HepG2 (cell line): ENCODE measurements around the gene ANKRD11. TPM values are rescaled to one million over a fixed set of nuclear protein-coding genes. Genes with fewer than 3 reads are reported as not detected.

ENCODE experiments used
- BRCA1 ChIP-seq: sonication (generic); formaldehyde crosslinking; IDR thresholded peaks from 2 replicates; pipeline ENCODE4 v1.4.0; 2020; ENCODE audit warnings: missing genetic modification reagents
- ERF ChIP-seq: IDR thresholded peaks from 2 replicates; pipeline ENCODE4 v1.6.1; 2018; ENCODE audit warnings: missing biosample characterization, missing genetic modification reagents
- ETV6 ChIP-seq: sonication (generic); formaldehyde crosslinking; conservative IDR thresholded peaks from 2 replicates; pipeline ENCODE4 v1.4.0; 2020; ENCODE audit warnings: missing genetic modification reagents
- EZH2 ChIP-seq: conservative IDR thresholded peaks from 2 replicates; pipeline ENCODE4 v1.6.1; 2012; ENCODE audit warnings: mild to moderate bottlenecking, low read depth, low read length, moderate library complexity
- FOXP1 ChIP-seq, 2 experiments: fragments of 450-650 bp in 1 of 2; IDR thresholded peaks; 2 replicates each; pipeline ENCODE4 v1.6.1; 2017 to 2018; ENCODE audit warnings: antibody characterized with exemption in 1 of 2
- IRX3 ChIP-seq: sonication (generic); formaldehyde crosslinking; IDR thresholded peaks from 2 replicates; pipeline ENCODE4 v1.8.1; 2023; ENCODE audit warnings: mild to moderate bottlenecking, low read depth, missing genetic modification reagents, borderline replicate concordance
- KDM6A ChIP-seq: IDR thresholded peaks from 2 replicates; pipeline ENCODE4 v1.6.1; 2016; ENCODE audit warnings: low read depth
- MEIS1 ChIP-seq: sonication (generic); formaldehyde crosslinking; IDR thresholded peaks from 2 replicates; pipeline ENCODE4 v1.9.0; 2021; ENCODE audit warnings: mild to moderate bottlenecking, missing genetic modification reagents, moderate library complexity, borderline replicate concordance
- NR2F6 ChIP-seq, 2 experiments: IDR thresholded peaks; 2 replicates each; pipeline ENCODE4 v1.6.1; 2016; ENCODE audit warnings: antibody characterized with exemption in 1 of 2, mild to moderate bottlenecking in 1 of 2
- RFXAP ChIP-seq: sonication (generic); formaldehyde crosslinking; IDR thresholded peaks from 2 replicates; pipeline ENCODE4 v1.4.0; 2020; ENCODE audit warnings: missing genetic modification reagents, borderline replicate concordance
- SIX1 ChIP-seq: sonication (generic); formaldehyde crosslinking; IDR thresholded peaks from 2 replicates; pipeline ENCODE4 v1.4.0; 2020; ENCODE audit warnings: missing genetic modification reagents, borderline replicate concordance
- SMAD9 ChIP-seq: sonication (generic); formaldehyde crosslinking; IDR thresholded peaks from 2 replicates; pipeline ENCODE4 v1.5.1; 2020; ENCODE audit warnings: mild to moderate bottlenecking, missing genetic modification reagents
- ZBTB38 ChIP-seq: sonication (generic); formaldehyde crosslinking; IDR thresholded peaks from 2 replicates; pipeline ENCODE4 v1.5.1; 2020; ENCODE audit warnings: mild to moderate bottlenecking, missing genetic modification reagents
- ZMYM3 ChIP-seq: sonication (generic); formaldehyde crosslinking; IDR thresholded peaks from 2 replicates; pipeline ENCODE4 v1.5.1; 2020; ENCODE audit warnings: mild to moderate bottlenecking, missing genetic modification reagents
- ZNF205 ChIP-seq: IDR thresholded peaks from 2 replicates; pipeline ENCODE4 v1.6.1; 2018; ENCODE audit warnings: missing biosample characterization, missing genetic modification reagents
- ZNF616 ChIP-seq: sonication (generic); formaldehyde crosslinking; IDR thresholded peaks from 2 replicates; pipeline ENCODE4 v1.5.0; 2020; ENCODE audit warnings: low read depth, mild to moderate bottlenecking, missing genetic modification reagents
- ZNF678 ChIP-seq: sonication (generic); formaldehyde crosslinking; IDR thresholded peaks from 2 replicates; pipeline ENCODE4 v1.4.0; 2020; ENCODE audit warnings: mild to moderate bottlenecking, missing genetic modification reagents
- polyA plus RNA-seq, 8 experiments: library from polyadenylated mRNA; depleted of rRNA in 3 of 8; stranded (reverse) in 7 of 8; unstranded in 1 of 8; fragments of >200 nt; fragmentation: Illumina TruSeq in 4 of 8; extraction: Trizol in 4 of 8; gene quantifications; 2 replicates each; pipeline versions ENCODE4 v1.2.1 to v1.2.3, GENCODE V29; 2011 to 2016; ENCODE audit warnings: low read depth in 4 of 8, missing spikeins in 1 of 8, mixed read lengths in 1 of 8; ENCODE audit not compliant: insufficient read depth in 1 of 8
- total RNA-seq, 5 experiments: library from RNA; depleted of rRNA; stranded (reverse); fragments of >200 nt; fragmentation: Illumina TruSeq; extraction: Trizol; gene quantifications; 2 replicates each; pipeline ENCODE4 v1.2.3, GENCODE V29; 2016; ENCODE audit warnings: low read depth in 1 of 5
- TF ChIP-seq, protein P1 (sequence below): sonication (generic); formaldehyde crosslinking; IDR thresholded peaks from 2 replicates; pipeline ENCODE4 v1.4.0; 2020; ENCODE audit warnings: missing genetic modification reagents
- TF ChIP-seq, protein P2 (sequence below): sonication (generic); formaldehyde crosslinking; IDR thresholded peaks from 2 replicates; pipeline ENCODE4 v1.4.0; 2020; ENCODE audit warnings: missing genetic modification reagents, borderline replicate concordance
- TF ChIP-seq, protein P3 (sequence below): sonication (generic); IDR thresholded peaks from 2 replicates; pipeline ENCODE4 v1.6.1; 2016; ENCODE audit warnings: low read depth, borderline replicate concordance

Gene ANKRD11
- total and polyA plus RNA-seq, 2 of the 13 experiments (the other 11 are each of a cell fraction or from before 2014, with no cell fraction given) = 21.4 to 38.4 TPM

DNA sequence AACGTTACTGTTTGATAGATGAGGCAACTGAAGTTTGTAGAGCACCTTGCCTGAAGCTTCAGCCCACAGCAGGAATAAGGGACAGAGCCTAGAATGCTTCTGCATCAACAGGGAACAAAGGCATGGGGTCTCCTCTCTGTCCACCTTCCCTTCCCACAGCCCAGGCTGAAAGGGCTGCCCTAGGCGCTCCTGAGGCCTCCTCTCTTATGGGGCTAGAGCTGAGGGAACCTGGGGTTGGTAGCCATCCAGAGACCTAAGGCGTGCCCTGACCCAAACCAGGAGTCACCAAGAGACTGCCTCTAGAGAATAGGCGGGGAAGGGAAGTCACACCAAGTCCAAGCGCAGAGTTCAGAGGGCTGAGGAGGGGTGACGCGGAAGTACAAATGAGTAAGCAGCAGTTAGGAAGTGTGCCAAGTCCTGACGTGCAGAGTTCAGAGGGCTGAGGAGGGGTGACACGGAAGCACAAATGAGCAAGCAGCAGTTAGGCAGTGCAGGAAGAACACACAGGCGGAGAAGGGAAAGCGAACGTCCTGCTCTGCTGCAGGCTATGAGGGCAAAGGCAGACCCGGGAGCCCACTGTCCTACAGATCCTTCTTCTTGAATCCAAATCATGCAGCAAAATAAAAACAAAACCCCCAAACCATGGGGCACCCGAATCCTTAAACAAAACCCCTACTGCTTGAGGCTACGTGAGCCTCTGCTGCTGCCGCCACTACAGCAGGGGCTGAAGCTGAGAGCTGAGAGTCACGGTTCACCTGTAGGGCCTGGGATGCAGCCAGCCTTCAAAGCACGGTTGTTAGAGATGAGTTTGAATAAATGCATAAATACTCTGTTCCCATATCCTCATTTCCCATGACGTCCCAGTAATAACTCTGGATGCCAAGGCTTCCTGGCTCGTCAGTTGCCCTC, 15.1 kb upstream of the ANKRD11 start (continued):
- peak; percentile 96 for TF ChIP-seq MEIS1 (CRISPR knock-in tag)
- no peak for TF ChIP-seq EZH2
- 0 out of 2 replicates have a peak, but pooled peaks have one; percentile 24 for TF ChIP-seq IRX3 (CRISPR knock-in tag)
- TF ChIP-seq FOXP1 (IDR thresholded peaks at IDR 0.05) = no peak
- TF ChIP-seq FOXP1 (CRISPR knock-in tag; IDR thresholded peaks at IDR 0.05) = peak; percentile 87
- TF ChIP-seq, protein P1, sequence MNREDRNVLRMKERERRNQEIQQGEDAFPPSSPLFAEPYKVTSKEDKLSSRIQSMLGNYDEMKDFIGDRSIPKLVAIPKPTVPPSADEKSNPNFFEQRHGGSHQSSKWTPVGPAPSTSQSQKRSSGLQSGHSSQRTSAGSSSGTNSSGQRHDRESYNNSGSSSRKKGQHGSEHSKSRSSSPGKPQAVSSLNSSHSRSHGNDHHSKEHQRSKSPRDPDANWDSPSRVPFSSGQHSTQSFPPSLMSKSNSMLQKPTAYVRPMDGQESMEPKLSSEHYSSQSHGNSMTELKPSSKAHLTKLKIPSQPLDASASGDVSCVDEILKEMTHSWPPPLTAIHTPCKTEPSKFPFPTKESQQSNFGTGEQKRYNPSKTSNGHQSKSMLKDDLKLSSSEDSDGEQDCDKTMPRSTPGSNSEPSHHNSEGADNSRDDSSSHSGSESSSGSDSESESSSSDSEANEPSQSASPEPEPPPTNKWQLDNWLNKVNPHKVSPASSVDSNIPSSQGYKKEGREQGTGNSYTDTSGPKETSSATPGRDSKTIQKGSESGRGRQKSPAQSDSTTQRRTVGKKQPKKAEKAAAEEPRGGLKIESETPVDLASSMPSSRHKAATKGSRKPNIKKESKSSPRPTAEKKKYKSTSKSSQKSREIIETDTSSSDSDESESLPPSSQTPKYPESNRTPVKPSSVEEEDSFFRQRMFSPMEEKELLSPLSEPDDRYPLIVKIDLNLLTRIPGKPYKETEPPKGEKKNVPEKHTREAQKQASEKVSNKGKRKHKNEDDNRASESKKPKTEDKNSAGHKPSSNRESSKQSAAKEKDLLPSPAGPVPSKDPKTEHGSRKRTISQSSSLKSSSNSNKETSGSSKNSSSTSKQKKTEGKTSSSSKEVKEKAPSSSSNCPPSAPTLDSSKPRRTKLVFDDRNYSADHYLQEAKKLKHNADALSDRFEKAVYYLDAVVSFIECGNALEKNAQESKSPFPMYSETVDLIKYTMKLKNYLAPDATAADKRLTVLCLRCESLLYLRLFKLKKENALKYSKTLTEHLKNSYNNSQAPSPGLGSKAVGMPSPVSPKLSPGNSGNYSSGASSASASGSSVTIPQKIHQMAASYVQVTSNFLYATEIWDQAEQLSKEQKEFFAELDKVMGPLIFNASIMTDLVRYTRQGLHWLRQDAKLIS (CRISPR knock-in tag) = no peak
- TF ChIP-seq ETV6 (CRISPR knock-in tag) = peak; percentile 99
- peak; percentile 88 for TF ChIP-seq ZNF205 (CRISPR knock-in tag)
- peak; percentile 90 for TF ChIP-seq NR2F6 (IDR thresholded peaks at IDR 0.05)
- TF ChIP-seq NR2F6 (CRISPR knock-in tag; IDR thresholded peaks at IDR 0.05) = peak; percentile 92
- peak; percentile 64; the same call in 1 of the 2 replicates for TF ChIP-seq ZMYM3 (CRISPR knock-in tag)
- TF ChIP-seq, protein P2, sequence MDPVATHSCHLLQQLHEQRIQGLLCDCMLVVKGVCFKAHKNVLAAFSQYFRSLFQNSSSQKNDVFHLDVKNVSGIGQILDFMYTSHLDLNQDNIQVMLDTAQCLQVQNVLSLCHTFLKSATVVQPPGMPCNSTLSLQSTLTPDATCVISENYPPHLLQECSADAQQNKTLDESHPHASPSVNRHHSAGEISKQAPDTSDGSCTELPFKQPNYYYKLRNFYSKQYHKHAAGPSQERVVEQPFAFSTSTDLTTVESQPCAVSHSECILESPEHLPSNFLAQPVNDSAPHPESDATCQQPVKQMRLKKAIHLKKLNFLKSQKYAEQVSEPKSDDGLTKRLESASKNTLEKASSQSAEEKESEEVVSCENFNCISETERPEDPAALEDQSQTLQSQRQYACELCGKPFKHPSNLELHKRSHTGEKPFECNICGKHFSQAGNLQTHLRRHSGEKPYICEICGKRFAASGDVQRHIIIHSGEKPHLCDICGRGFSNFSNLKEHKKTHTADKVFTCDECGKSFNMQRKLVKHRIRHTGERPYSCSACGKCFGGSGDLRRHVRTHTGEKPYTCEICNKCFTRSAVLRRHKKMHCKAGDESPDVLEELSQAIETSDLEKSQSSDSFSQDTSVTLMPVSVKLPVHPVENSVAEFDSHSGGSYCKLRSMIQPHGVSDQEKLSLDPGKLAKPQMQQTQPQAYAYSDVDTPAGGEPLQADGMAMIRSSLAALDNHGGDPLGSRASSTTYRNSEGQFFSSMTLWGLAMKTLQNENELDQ (CRISPR knock-in tag) = no peak
- TF ChIP-seq ERF (CRISPR knock-in tag) = peak; percentile 98
- peak; percentile 99 for TF ChIP-seq ZBTB38 (CRISPR knock-in tag)
- TF ChIP-seq SIX1 (CRISPR knock-in tag) = peak; percentile 54; the same call in 1 of the 2 replicates
- TF ChIP-seq, protein P3, sequence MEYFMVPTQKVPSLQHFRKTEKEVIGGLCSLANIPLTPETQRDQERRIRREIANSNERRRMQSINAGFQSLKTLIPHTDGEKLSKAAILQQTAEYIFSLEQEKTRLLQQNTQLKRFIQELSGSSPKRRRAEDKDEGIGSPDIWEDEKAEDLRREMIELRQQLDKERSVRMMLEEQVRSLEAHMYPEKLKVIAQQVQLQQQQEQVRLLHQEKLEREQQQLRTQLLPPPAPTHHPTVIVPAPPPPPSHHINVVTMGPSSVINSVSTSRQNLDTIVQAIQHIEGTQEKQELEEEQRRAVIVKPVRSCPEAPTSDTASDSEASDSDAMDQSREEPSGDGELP = peak; percentile 83; the same call in 1 of the 2 replicates
- TF ChIP-seq RFXAP (CRISPR knock-in tag) = peak; percentile 84; the same call in 1 of the 2 replicates
- no peak for TF ChIP-seq ZNF616 (CRISPR knock-in tag)
- TF ChIP-seq SMAD9 (CRISPR knock-in tag) = no peak
- no peak for TF ChIP-seq BRCA1 (CRISPR knock-in tag)
- peak; percentile 88; the same call in 1 of the 2 replicates for TF ChIP-seq ZNF678
- TF ChIP-seq KDM6A (CRISPR knock-in tag) = peak; percentile 72
